Measurements from ENCODE around the gene CUEDC1.

CUEDC1 gene

GRCh38 chr17:57871863-57872262 lies 83.3 kb downstream of the CUEDC1 start:
- no peak overlapping the region for H2BK120ac ChIP-seq (ENCODE audit: low read depth, low read length)
- peak overlapping the region; percentile 38 for H2AK5ac ChIP-seq (ENCODE audit: low read depth, low read length)
- no peak overlapping the region for H3K4me3 ChIP-seq (ENCODE audit: low read length in 2 of 2)
- H3K4me1 ChIP-seq (ENCODE audit: control insufficient read depth in 2 of 2, insufficient read depth in 1 of 2, low read depth in 1 of 2, low read length in 2 of 2) = peaks cover 38 to 49% of the 10 kb centered on the region in 2 donors
- peak overlapping the region; percentile 27 for H2BK5ac ChIP-seq (ENCODE audit: low read length)
- H3K36me3 ChIP-seq (replicated peaks in 1 of 2; ENCODE audit: control insufficient read depth in 2 of 2, insufficient read depth in 2 of 2, low read length in 2 of 2) = peaks cover 17 to 86% of the 10 kb centered on the region in 2 donors
- peaks cover 4% of the 10 kb centered on the region for H3K79me1 ChIP-seq (ENCODE audit: low read depth, low read length)
- H2BK12ac ChIP-seq (ENCODE audit: low read length) = no peak overlapping the region
- H4K8ac ChIP-seq (ENCODE audit: low read depth, low read length) = no peak overlapping the region
- no peak for DNase-seq (ENCODE audit: low spot score)
- peak overlapping the region; percentile 11 for H3K18ac ChIP-seq (ENCODE audit: low read length)
- H3K4ac ChIP-seq (ENCODE audit: low read length) = peak overlapping the region; percentile 55
- peak overlapping the region; percentile 68 for H4K91ac ChIP-seq (ENCODE audit: low read depth, low read length, poor library complexity)
- no peak overlapping the region for H3K4me2 ChIP-seq (ENCODE audit: insufficient read depth, low read length, poor library complexity, severe bottlenecking)
- peak overlapping the region; percentile 74 for H3K9ac ChIP-seq (ENCODE audit: low read depth, low read length, poor library complexity)
- no peak overlapping the region for H3K14ac ChIP-seq (ENCODE audit: low read length)
- no peak overlapping the region for H3K27ac ChIP-seq (replicated peaks; ENCODE audit: low read length)
- no peak overlapping the region for H3K23ac ChIP-seq (ENCODE audit: low read depth, low read length, poor library complexity)
- no peak overlapping the region for H2AFZ ChIP-seq (ENCODE audit: low read length)
- peaks cover 0 to 2% of the 10 kb centered on the region in 2 donors for H3K9me3 ChIP-seq (replicated peaks in 1 of 2; ENCODE audit: control insufficient read depth in 2 of 2, insufficient read depth in 1 of 2, low read depth in 1 of 2, low read length in 2 of 2)
- H2BK15ac ChIP-seq (ENCODE audit: low read length) = no peak overlapping the region
- no CpG with 5 or more reads among the region's 8 CpGs for WGBS, 2 donors (ENCODE audit: extremely low coverage in 2 of 2, insufficient read length in 2 of 2, insufficient replicate concordance in 1 of 2)
- peaks cover 0 to 2% (median 0%) of the 10 kb centered on the region in 3 experiments for H3K27me3 ChIP-seq (ENCODE audit: control insufficient read depth in 3 of 3, insufficient read depth in 3 of 3, low read depth in 1 of 3, low read length in 3 of 3)

DNA sequence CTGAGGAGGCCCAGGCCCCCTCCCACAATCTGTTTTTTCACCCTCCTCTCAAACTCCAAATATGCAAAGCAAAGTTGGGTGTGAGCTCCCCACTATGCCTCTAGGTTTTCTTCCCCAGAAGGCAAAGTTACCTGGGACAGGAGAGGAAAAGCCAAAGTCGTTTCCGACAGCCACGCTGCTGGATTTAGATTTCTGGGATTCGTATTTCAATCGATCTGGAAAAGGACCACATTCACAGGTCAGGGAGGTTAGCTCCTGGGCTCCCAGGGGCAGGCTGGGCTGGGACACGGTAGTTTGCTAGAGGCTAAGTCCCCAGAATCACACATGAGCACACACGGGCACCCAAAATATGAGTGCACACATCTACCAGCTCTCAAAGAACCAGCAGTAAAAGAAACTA lies 84.1 kb downstream of the CUEDC1 start:
- no peak overlapping the region for H3K4me3 ChIP-seq (ENCODE audit: low read length in 2 of 2)
- no peak overlapping the region for H3K18ac ChIP-seq (ENCODE audit: low read length)
- no peak overlapping the region for H2BK15ac ChIP-seq (ENCODE audit: low read length)
- peaks cover 0 to 2% of the 10 kb centered on the region in 2 donors for H3K9me3 ChIP-seq (replicated peaks in 1 of 2; ENCODE audit: control insufficient read depth in 2 of 2, insufficient read depth in 1 of 2, low read depth in 1 of 2, low read length in 2 of 2)
- H2BK120ac ChIP-seq (ENCODE audit: low read depth, low read length) = no peak overlapping the region
- no peak overlapping the region for H2BK5ac ChIP-seq (ENCODE audit: low read length)
- no peak overlapping the region for H3K14ac ChIP-seq (ENCODE audit: low read length)
- peaks cover 15 to 86% of the 10 kb centered on the region in 2 donors for H3K36me3 ChIP-seq (replicated peaks in 1 of 2; ENCODE audit: control insufficient read depth in 2 of 2, insufficient read depth in 2 of 2, low read length in 2 of 2)
- no CpG with 5 or more reads among the region's 7 CpGs for WGBS, 2 donors (ENCODE audit: extremely low coverage in 2 of 2, insufficient read length in 2 of 2, insufficient replicate concordance in 1 of 2)
- no peak overlapping the region for H2BK12ac ChIP-seq (ENCODE audit: low read length)
- H3K27ac ChIP-seq (replicated peaks; ENCODE audit: low read length) = no peak overlapping the region
- peaks cover 4% of the 10 kb centered on the region for H3K79me1 ChIP-seq (ENCODE audit: low read depth, low read length)
- peaks cover 0 to 2% (median 0%) of the 10 kb centered on the region in 3 experiments for H3K27me3 ChIP-seq (ENCODE audit: control insufficient read depth in 3 of 3, insufficient read depth in 3 of 3, low read depth in 1 of 3, low read length in 3 of 3)
- no peak overlapping the region for H2AK5ac ChIP-seq (ENCODE audit: low read depth, low read length)
- no peak overlapping the region for H3K9ac ChIP-seq (ENCODE audit: low read depth, low read length, poor library complexity)
- H3K4me2 ChIP-seq (ENCODE audit: insufficient read depth, low read length, poor library complexity, severe bottlenecking) = no peak overlapping the region
- DNase-seq (ENCODE audit: low spot score) = no peak
- H4K91ac ChIP-seq (ENCODE audit: low read depth, low read length, poor library complexity) = no peak overlapping the region
- peaks cover 33 to 46% of the 10 kb centered on the region in 2 donors for H3K4me1 ChIP-seq (ENCODE audit: control insufficient read depth in 2 of 2, insufficient read depth in 1 of 2, low read depth in 1 of 2, low read length in 2 of 2)
- no peak overlapping the region for H3K23ac ChIP-seq (ENCODE audit: low read depth, low read length, poor library complexity)
- H4K8ac ChIP-seq (ENCODE audit: low read depth, low read length) = no peak overlapping the region
- H3K4ac ChIP-seq (ENCODE audit: low read length) = no peak overlapping the region
- H2AFZ ChIP-seq (ENCODE audit: low read length) = no peak overlapping the region

DNA sequence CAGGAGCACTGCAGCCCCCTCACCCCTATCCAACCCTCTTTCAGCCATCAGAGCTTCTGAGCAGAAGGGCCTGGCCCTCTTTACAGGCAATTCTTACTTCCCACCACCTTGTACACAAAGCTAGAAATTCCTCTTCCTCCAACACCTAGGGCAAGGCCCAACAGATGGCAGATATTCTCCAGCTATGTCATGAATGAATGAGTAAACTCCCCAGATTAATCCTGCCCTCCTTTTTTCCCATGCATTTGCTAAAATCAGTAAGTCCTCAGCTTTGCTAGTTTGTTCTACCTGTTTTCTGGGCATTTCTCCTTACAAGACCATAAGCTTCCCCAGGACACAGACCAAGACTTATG lies 85.0 kb downstream of the CUEDC1 start:
- Histone ChIP-seq H3K27me3 (ENCODE audit: control insufficient read depth in 3 of 3, insufficient read depth in 3 of 3, low read depth in 1 of 3, low read length in 3 of 3) (peaks cover 0 to 2% (median 0%) of the 10 kb centered on the region in 3 experiments), H2BK15ac (ENCODE audit: low read length) (no peak overlapping the region), H4K8ac (ENCODE audit: low read depth, low read length) (no peak overlapping the region), H2BK5ac (ENCODE audit: low read length) (no peak overlapping the region), H3K4me3 (ENCODE audit: low read length in 2 of 2) (no peak overlapping the region), H4K91ac (ENCODE audit: low read depth, low read length, poor library complexity) (no peak overlapping the region), H2BK12ac (ENCODE audit: low read length) (no peak overlapping the region), H3K4me1 (ENCODE audit: control insufficient read depth in 2 of 2, insufficient read depth in 1 of 2, low read depth in 1 of 2, low read length in 2 of 2) (peaks cover 24 to 38% of the 10 kb centered on the region in 2 donors), H3K4ac (ENCODE audit: low read length) (no peak overlapping the region), H3K18ac (ENCODE audit: low read length) (peak overlapping the region; percentile 11), H3K79me1 (ENCODE audit: low read depth, low read length) (peaks cover 4% of the 10 kb centered on the region), H3K9ac (ENCODE audit: low read depth, low read length, poor library complexity) (peak overlapping the region; percentile 32), H2AK5ac (ENCODE audit: low read depth, low read length) (peak overlapping the region; percentile 72), H3K27ac (replicated peaks; ENCODE audit: low read length) (no peak overlapping the region), H3K36me3 (replicated peaks in 1 of 2; ENCODE audit: control insufficient read depth in 2 of 2, insufficient read depth in 2 of 2, low read length in 2 of 2) (peaks cover 17 to 87% of the 10 kb centered on the region in 2 donors), H3K9me3 (replicated peaks in 1 of 2; ENCODE audit: control insufficient read depth in 2 of 2, insufficient read depth in 1 of 2, low read depth in 1 of 2, low read length in 2 of 2) (peaks cover 0 to 2% of the 10 kb centered on the region in 2 donors), H2BK120ac (ENCODE audit: low read depth, low read length) (no peak overlapping the region), H3K14ac (ENCODE audit: low read length) (no peak overlapping the region), H3K4me2 (ENCODE audit: insufficient read depth, low read length, poor library complexity, severe bottlenecking) (no peak overlapping the region), H3K23ac (ENCODE audit: low read depth, low read length, poor library complexity) (peak overlapping the region; percentile 38), H2AFZ (ENCODE audit: low read length) (no peak overlapping the region)
- DNase-seq (ENCODE audit: low spot score) = no peak

DNA sequence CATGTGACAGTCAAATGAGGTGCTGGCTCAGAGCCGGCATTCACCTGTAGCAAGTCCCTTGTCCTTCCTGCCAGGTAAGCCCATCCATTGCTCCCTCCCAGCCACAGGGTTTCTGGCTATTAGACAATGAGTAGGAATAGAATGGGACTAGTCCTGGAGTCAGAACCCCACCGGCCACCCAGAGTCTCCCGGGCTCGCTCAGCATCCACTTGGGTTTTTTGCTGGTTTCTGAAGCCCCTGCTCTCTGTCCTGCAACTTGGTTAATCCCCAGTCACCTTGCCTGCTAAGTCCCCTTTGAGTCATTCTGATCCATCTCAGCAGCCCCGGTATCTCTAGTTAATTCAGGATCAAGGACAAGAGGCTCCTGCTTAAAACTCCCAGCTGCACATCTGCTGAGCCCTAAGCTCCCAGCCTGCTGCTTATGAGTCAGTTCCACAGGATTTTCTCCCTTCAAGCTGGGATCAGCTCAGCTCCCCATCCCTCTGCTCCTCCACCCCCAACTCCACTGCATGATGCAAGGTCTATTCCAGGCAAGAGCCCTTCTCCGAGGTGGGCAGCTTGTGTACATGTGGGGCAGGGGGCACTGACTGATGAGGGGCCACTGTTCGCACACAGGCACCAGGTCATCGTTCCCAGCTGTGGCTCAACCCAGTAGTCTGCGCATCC lies 85.5 kb downstream of the CUEDC1 start:
- no CpG with 5 or more reads among the region's 9 CpGs for WGBS, 2 donors (ENCODE audit: extremely low coverage in 2 of 2, insufficient read length in 2 of 2, insufficient replicate concordance in 1 of 2)
- no peak overlapping the region for H3K14ac ChIP-seq (ENCODE audit: low read length)
- no peak overlapping the region for H3K4me3 ChIP-seq (ENCODE audit: low read length in 2 of 2)
- peak overlapping the region; percentile 67 for H2BK5ac ChIP-seq (ENCODE audit: low read length)
- H3K23ac ChIP-seq (ENCODE audit: low read depth, low read length, poor library complexity) = peak overlapping the region; percentile 38
- DNase-seq (ENCODE audit: low spot score) = no peak
- peak overlapping the region; percentile 32 for H3K9ac ChIP-seq (ENCODE audit: low read depth, low read length, poor library complexity)
- peak overlapping the region; percentile 95 for H2BK120ac ChIP-seq (ENCODE audit: low read depth, low read length)
- peaks cover 4% of the 10 kb centered on the region for H3K79me1 ChIP-seq (ENCODE audit: low read depth, low read length)
- H3K4ac ChIP-seq (ENCODE audit: low read length) = no peak overlapping the region
- peak overlapping the region; percentile 90 for H3K18ac ChIP-seq (ENCODE audit: low read length)
- H4K91ac ChIP-seq (ENCODE audit: low read depth, low read length, poor library complexity) = peak overlapping the region; percentile 49
- H4K8ac ChIP-seq (ENCODE audit: low read depth, low read length) = no peak overlapping the region
- H3K36me3 ChIP-seq (replicated peaks in 1 of 2; ENCODE audit: control insufficient read depth in 2 of 2, insufficient read depth in 2 of 2, low read length in 2 of 2) = peaks cover 17 to 92% of the 10 kb centered on the region in 2 donors
- H2AFZ ChIP-seq (ENCODE audit: low read length) = no peak overlapping the region
- peak overlapping the region; percentile 48 for H2BK12ac ChIP-seq (ENCODE audit: low read length)
- H3K9me3 ChIP-seq (replicated peaks in 1 of 2; ENCODE audit: control insufficient read depth in 2 of 2, insufficient read depth in 1 of 2, low read depth in 1 of 2, low read length in 2 of 2) = peaks cover 0 to 2% of the 10 kb centered on the region in 2 donors
- peak overlapping the region; percentile 87 for H2BK15ac ChIP-seq (ENCODE audit: low read length)
- H3K27me3 ChIP-seq (ENCODE audit: control insufficient read depth in 3 of 3, insufficient read depth in 3 of 3, low read depth in 1 of 3, low read length in 3 of 3) = peaks cover 0 to 2% (median 0%) of the 10 kb centered on the region in 3 experiments
- no peak overlapping the region for H3K4me2 ChIP-seq (ENCODE audit: insufficient read depth, low read length, poor library complexity, severe bottlenecking)
- no peak overlapping the region for H3K27ac ChIP-seq (replicated peaks; ENCODE audit: low read length)
- H3K4me1 ChIP-seq (ENCODE audit: control insufficient read depth in 2 of 2, insufficient read depth in 1 of 2, low read depth in 1 of 2, low read length in 2 of 2) = peaks cover 19 to 33% of the 10 kb centered on the region in 2 donors
- H2AK5ac ChIP-seq (ENCODE audit: low read depth, low read length) = peak overlapping the region; percentile 92
